Tibial nerve (tissue), 4 donors: ENCODE data around the gene CFAP54. TPM values are rescaled to one million over a fixed set of nuclear protein-coding genes. Genes with fewer than 3 reads are reported as not detected.
"Not testable (repeated sequence)": the region's sequence is repeated elsewhere in the genome, so short reads cannot be mapped to it uniquely, and the experiment has no call there.

Experiments
- DNase-seq, 2 donors: peaks; one replicate each; pipeline ENCODE4 v3.0.0-alpha.2; 2019; ENCODE audit warnings: low spot score in 2 of 2
- H3K27ac ChIP-seq, 4 donors: fragments of 200-600 bp; sonication (generic) in 3 of 4; one replicate each; pipeline ENCODE4 v1.5.1; 2017 to 2019; ENCODE audit warnings: mild to moderate bottlenecking in 1 of 4
- H3K27me3 ChIP-seq, 2 donors: fragments of 200-600 bp; sonication (generic) in 1 of 2; one replicate each; pipeline versions ENCODE4 v1.5.1 to v1.6.0; 2017 to 2019
- H3K36me3 ChIP-seq, 3 donors: fragments of 200-600 bp; sonication (generic); one replicate each; pipeline ENCODE4 v1.5.1; 2018 to 2019
- H3K4me1 ChIP-seq, 4 donors: fragments of 200-600 bp; sonication (generic) in 3 of 4; one replicate each; pipeline ENCODE4 v1.5.1; 2017 to 2019
- H3K4me3 ChIP-seq, 4 donors: fragments of 200-600 bp; sonication (generic) in 3 of 4; one replicate each; pipeline ENCODE4 v1.5.1; 2017 to 2019; ENCODE audit warnings: mild to moderate bottlenecking in 1 of 4, moderate library complexity in 1 of 4
- H3K9me3 ChIP-seq, 4 donors: fragments of 200-600 bp; sonication (generic) in 3 of 4; one replicate each; pipeline ENCODE4 v1.5.1; 2017 to 2019
- EP300 ChIP-seq, 2 donors: sonication (generic); formaldehyde crosslinking; IDR thresholded peaks; one replicate each; pipeline ENCODE4 v1.6.1; 2017; ENCODE audit warnings: antibody characterized with exemption in 2 of 2, mild to moderate bottlenecking in 1 of 2
- POLR2A ChIP-seq, 2 donors: fragments of 450-650 bp; IDR thresholded peaks; one replicate each; pipeline ENCODE4 v1.6.1; 2017; ENCODE audit warnings: antibody characterized with exemption in 2 of 2, mild to moderate bottlenecking in 2 of 2, moderate library complexity in 2 of 2
- WGBS, 2 donors: methylation state at CpG; one replicate each; pipeline ENCODE4 v1.1.5; 2018; 5-methylcytosine and 5-hydroxymethylcytosine counted together
- total RNA-seq, 4 donors: library from RNA; depleted of rRNA; stranded (reverse); fragments of >200 nt; gene quantifications; one replicate each; pipeline ENCODE4 v1.1.0, GENCODE V29; 2016
- TF ChIP-seq, protein P1 (sequence below), 5 experiments: fragments of 200-600 bp in 3 of 5; fragments of 450-650 bp in 2 of 5; sonication (generic) in 3 of 5; IDR thresholded peaks; one replicate each; pipeline ENCODE4 v1.5.1; 2016 to 2019; ENCODE audit warnings: antibody characterized with exemption in 5 of 5, mild to moderate bottlenecking in 3 of 5, moderate library complexity in 2 of 5

Gene CFAP54
- total RNA-seq, 4 donors from 2014 or later: 0.87 to 6.7 (median 2.1) TPM

DNA sequence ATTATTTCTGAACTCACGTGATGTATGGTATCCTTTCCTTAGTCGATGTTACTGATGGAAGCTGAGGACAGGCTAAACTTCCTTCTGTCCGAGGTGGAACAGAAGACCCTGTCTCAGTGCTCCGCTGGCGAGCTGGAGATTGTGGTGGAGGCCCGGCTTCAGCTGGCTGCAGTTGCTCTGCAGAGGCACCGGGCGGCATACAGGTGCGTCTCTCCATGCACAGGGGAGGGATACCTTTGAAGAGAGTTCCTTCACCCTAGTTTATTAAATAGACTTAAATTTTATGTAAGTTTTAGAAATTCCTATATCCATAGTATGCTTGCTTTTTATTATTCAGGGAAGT lies 231.0 kb downstream of the CFAP54 start:
- H3K27ac ChIP-seq: peak overlapping the region in 3 of 4 donors; percentile 31 to 66 (median 31)
- TF ChIP-seq, protein P1, sequence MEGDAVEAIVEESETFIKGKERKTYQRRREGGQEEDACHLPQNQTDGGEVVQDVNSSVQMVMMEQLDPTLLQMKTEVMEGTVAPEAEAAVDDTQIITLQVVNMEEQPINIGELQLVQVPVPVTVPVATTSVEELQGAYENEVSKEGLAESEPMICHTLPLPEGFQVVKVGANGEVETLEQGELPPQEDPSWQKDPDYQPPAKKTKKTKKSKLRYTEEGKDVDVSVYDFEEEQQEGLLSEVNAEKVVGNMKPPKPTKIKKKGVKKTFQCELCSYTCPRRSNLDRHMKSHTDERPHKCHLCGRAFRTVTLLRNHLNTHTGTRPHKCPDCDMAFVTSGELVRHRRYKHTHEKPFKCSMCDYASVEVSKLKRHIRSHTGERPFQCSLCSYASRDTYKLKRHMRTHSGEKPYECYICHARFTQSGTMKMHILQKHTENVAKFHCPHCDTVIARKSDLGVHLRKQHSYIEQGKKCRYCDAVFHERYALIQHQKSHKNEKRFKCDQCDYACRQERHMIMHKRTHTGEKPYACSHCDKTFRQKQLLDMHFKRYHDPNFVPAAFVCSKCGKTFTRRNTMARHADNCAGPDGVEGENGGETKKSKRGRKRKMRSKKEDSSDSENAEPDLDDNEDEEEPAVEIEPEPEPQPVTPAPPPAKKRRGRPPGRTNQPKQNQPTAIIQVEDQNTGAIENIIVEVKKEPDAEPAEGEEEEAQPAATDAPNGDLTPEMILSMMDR (IDR thresholded peaks at IDR 0.05): no peak
- TF ChIP-seq EP300 (IDR thresholded peaks at IDR 0.05): no peak
- TF ChIP-seq POLR2A (IDR thresholded peaks at IDR 0.05): no peak
- DNase-seq: no peak
- no peaks in the 10 kb centered on the region for H3K36me3 ChIP-seq
- no peaks in the 10 kb centered on the region for H3K9me3 ChIP-seq
- 54 to 64% methylated on average over 9 of the region's 9 CpGs for WGBS, 2 donors
- no peaks in the 10 kb centered on the region for H3K27me3 ChIP-seq
- H3K4me1 ChIP-seq: peaks cover 0 to 11% (median 0%) of the 10 kb centered on the region in 4 donors
- peak overlapping the region; percentile 1 to 46 (median 33) for H3K4me3 ChIP-seq

DNA sequence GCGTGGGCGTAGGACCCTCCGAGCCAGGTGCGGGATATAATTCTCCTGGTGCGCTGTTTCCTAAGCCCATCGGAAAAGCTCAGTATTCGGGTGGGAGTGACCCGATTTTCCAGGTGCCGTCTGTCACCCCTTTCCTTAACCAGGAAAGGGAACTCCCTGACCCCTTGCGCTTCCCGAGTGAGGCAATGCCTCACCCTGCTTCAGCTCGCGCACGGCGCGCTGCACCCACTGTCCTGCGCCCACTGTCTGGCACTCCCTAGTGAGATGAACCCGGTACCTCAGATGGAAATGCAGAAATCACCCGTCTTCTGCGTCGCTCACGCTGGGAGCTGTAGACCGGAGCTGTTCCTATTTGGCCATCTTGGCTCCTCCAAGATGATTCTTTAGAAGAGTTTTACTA lies 240.1 kb downstream of the CFAP54 start:
- H3K4me3 ChIP-seq, H3K27me3 ChIP-seq, H3K4me1 ChIP-seq, H3K36me3 ChIP-seq, DNase-seq, H3K9me3 ChIP-seq, H3K27ac ChIP-seq: not testable (repeated sequence)
- WGBS, 2 donors: 94 to 95% methylated on average over 21 to 23 of the region's 23 CpGs

DNA sequence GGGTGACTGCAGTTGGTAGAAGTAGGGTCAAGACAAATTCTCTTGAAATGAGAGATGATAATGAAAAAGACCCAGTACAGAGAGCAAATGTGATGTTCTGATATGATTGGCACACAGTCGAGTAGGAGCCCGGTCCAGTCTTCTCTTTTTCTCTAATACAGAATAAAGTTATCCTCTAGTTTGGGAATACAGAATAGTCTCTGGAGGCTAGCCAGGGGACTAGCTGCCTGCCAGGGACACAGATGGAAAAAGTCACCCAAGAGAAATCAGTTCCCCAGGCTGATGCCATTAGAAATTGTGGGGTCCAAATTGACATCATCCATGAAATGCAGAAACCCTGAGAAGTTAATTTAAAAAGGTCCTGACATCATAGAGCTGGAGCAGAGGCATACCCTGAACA lies 240.5 kb downstream of the CFAP54 start:
- H3K27me3 ChIP-seq: no peaks in the 10 kb centered on the region
- no peaks in the 10 kb centered on the region for H3K9me3 ChIP-seq
- H3K36me3 ChIP-seq: no peaks in the 10 kb centered on the region
- no peaks in the 10 kb centered on the region for H3K4me1 ChIP-seq
- 78 to 79% methylated on average over 2 of the region's 2 CpGs for WGBS, 2 donors
- H3K4me3 ChIP-seq: no peak overlapping the region
- no peak overlapping the region for H3K27ac ChIP-seq
- no peak for DNase-seq
- no peak for TF ChIP-seq EP300 (IDR thresholded peaks at IDR 0.05)
- TF ChIP-seq, protein P1 (IDR thresholded peaks at IDR 0.05): no peak
- TF ChIP-seq POLR2A (IDR thresholded peaks at IDR 0.05): no peak

DNA sequence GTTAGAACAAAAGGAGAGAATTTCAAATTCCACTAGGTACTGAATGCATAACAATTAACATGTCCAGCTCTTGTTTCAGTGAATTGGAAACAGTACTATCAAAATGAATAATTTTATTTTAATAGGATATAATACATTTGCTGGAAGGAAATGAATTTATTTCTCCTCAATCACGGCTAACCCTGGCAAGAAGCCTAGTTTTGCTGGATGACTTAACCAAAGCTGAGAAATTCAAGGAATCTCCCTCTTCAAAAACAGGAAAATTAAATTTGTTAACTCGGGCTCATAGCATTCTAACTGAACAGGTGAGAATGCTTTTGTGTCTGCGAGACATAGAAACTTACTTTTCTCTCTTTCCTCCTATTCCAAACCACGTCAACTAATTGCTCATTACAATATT lies 254.2 kb downstream of the CFAP54 start:
- 49 to 52% methylated on average over 4 of the region's 4 CpGs for WGBS, 2 donors
- no peak for DNase-seq

DNA sequence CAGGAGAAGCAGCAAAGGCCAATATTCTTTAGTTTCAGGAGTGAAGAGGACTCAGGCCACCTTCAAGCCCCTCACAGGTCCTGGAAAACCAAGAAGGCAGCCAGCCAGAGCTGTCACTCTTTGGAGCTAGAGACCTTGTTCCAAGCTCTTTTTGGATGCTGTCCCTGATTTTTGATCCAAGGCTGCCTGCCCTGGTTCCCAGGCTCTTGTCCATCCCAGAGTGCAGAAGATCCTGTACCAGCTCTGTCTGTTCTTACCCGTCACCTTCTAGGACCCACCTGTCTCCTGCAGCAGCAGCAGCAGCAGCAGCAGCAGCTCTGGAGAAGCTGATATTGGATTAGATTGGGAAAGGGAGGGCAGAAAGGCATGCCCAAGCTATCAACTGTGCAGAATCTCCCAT lies 260.6 kb downstream of the CFAP54 start:
- no peaks in the 10 kb centered on the region for H3K9me3 ChIP-seq
- no peak for DNase-seq
- H3K4me1 ChIP-seq: no peaks in the 10 kb centered on the region
- no peaks in the 10 kb centered on the region for H3K36me3 ChIP-seq
- no peak for TF ChIP-seq EP300 (IDR thresholded peaks at IDR 0.05)
- no peak overlapping the region for H3K27ac ChIP-seq
- 62 to 89% methylated on average over 1 of the region's 1 CpG for WGBS, 2 donors
- H3K4me3 ChIP-seq: no peak overlapping the region
- H3K27me3 ChIP-seq: no peaks in the 10 kb centered on the region

More for the DNA sequence above, 254.2 kb downstream of the CFAP54 start:
- Histone ChIP-seq H3K27ac (no peak overlapping the region), H3K4me3 (no peak overlapping the region), H3K27me3 (no peaks in the 10 kb centered on the region), H3K9me3 (no peaks in the 10 kb centered on the region), H3K4me1 (no peaks in the 10 kb centered on the region), H3K36me3 (no peaks in the 10 kb centered on the region)
- TF ChIP-seq EP300 (IDR thresholded peaks at IDR 0.05) (no peak), POLR2A (IDR thresholded peaks at IDR 0.05) (no peak)
- TF ChIP-seq, protein P1 (IDR thresholded peaks at IDR 0.05): no peak

DNA sequence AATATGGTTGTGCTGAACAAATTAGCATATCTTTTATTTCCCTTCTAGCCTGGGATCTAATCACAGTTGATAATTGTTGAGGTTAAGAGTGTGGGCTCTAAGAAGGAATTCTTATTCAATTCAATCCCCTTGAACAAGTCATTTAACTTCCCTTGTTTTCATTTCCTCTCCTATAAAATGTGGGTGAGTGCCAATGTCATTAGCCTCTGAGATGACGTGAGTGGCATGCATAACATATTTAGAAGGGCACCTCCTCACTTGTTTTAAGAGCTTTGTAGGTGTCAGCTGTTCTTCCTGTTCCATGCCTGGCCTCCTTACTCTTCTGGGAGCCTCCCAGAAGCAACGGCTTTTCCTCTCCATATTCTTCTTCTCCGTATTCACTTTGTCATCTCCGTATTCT lies 262.2 kb downstream of the CFAP54 start:
- H3K27me3 ChIP-seq: no peaks in the 10 kb centered on the region
- H3K36me3 ChIP-seq: no peaks in the 10 kb centered on the region
- no peak overlapping the region for H3K27ac ChIP-seq
- H3K9me3 ChIP-seq: no peaks in the 10 kb centered on the region
- DNase-seq: no peak
- no peaks in the 10 kb centered on the region for H3K4me1 ChIP-seq
- no peak overlapping the region for H3K4me3 ChIP-seq
- no peak for TF ChIP-seq EP300 (IDR thresholded peaks at IDR 0.05)
- no peak for TF ChIP-seq POLR2A (IDR thresholded peaks at IDR 0.05)
- TF ChIP-seq, protein P1 (IDR thresholded peaks at IDR 0.05): no peak
- WGBS, 2 donors: 52 to 55% methylated on average over 4 of the region's 4 CpGs
